Stimulated activated CD4-positive, alpha-beta T cell treated with anti-CD3 and anti-CD28 coated beads, Interleukin-12 subunit alpha, Interleukin-12 subunit beta, amount 100 ng/mL, for 24 hours (primary cell): ENCODE results near the gene RCAN3.
A peak's percentile ranks its signal among the peaks of the same experiment; 100 is the strongest.
"Not testable (repeated sequence)": the region's sequence is repeated elsewhere in the genome, so short reads cannot be mapped to it uniquely, and the experiment has no call there.

Experiments
- DNase-seq, 2 experiments: peaks; one replicate each; pipeline ENCODE4 v3.0.0-alpha.2; 2020; ENCODE audit warnings: low read depth in 2 of 2

The RCAN3 gene

GRCh38 chr1:24486331-24487065 lies 16.1 kb upstream of the RCAN3 start:
- no peak for DNase-seq

- DNase-seq, result no peak
These were observed 15.2 kb upstream of the RCAN3 start for GRCh38 chr1:24487455-24487854.

- peak; percentile 59 to 62 for DNase-seq
These were observed 14.5 kb upstream of the RCAN3 start for GRCh38 chr1:24488159-24488558.

- no peak for DNase-seq
These were observed 13.0 kb upstream of the RCAN3 start for GRCh38 chr1:24489674-24490073.

GRCh38 chr1:24490101-24490781 lies 12.4 kb upstream of the RCAN3 start:
- DNase-seq, result no peak

- DNase-seq, result no peak
These were observed 10.9 kb upstream of the RCAN3 start for GRCh38 chr1:24491577-24492360.

- not testable (repeated sequence) for DNase-seq
These were observed 9.7 kb upstream of the RCAN3 start for GRCh38 chr1:24492935-24493334.

GRCh38 chr1:24493785-24494184 lies 8.9 kb upstream of the RCAN3 start:
- DNase-seq, result no peak

- no peak for DNase-seq
These were observed 4.0 kb upstream of the RCAN3 start for GRCh38 chr1:24498589-24498988.

GRCh38 chr1:24500448-24501048 lies 2.1 kb upstream of the RCAN3 start:
- DNase-seq, result no peak

GRCh38 chr1:24501371-24502064 lies 1.1 kb upstream of the RCAN3 start:
- DNase-seq, result peak in 1 of 2 experiments; percentile 40

- DNase-seq, result peak; percentile 56 to 68
These were observed 449 bp upstream of the RCAN3 start for GRCh38 chr1:24502065-24502708.

- DNase-seq, result no peak
These were observed 569 bp downstream of the RCAN3 start for GRCh38 chr1:24503059-24503751.

- DNase-seq, result no peak
These were observed 1.4 kb downstream of the RCAN3 start for GRCh38 chr1:24503870-24504523.

- no peak for DNase-seq
These were observed 1.9 kb downstream of the RCAN3 start for GRCh38 chr1:24504560-24504959.

- DNase-seq, result no peak
These were observed 3.2 kb downstream of the RCAN3 start for GRCh38 chr1:24505816-24506215.

GRCh38 chr1:24506691-24507381 lies 4.2 kb downstream of the RCAN3 start:
- no peak for DNase-seq

- DNase-seq, result no peak
These were observed 4.8 kb downstream of the RCAN3 start for GRCh38 chr1:24507405-24507804.

- DNase-seq, result no peak
These were observed 6.3 kb downstream of the RCAN3 start for GRCh38 chr1:24508911-24509310.
